Measurements from ENCODE around the gene USP50.

Gene USP50

DNA sequence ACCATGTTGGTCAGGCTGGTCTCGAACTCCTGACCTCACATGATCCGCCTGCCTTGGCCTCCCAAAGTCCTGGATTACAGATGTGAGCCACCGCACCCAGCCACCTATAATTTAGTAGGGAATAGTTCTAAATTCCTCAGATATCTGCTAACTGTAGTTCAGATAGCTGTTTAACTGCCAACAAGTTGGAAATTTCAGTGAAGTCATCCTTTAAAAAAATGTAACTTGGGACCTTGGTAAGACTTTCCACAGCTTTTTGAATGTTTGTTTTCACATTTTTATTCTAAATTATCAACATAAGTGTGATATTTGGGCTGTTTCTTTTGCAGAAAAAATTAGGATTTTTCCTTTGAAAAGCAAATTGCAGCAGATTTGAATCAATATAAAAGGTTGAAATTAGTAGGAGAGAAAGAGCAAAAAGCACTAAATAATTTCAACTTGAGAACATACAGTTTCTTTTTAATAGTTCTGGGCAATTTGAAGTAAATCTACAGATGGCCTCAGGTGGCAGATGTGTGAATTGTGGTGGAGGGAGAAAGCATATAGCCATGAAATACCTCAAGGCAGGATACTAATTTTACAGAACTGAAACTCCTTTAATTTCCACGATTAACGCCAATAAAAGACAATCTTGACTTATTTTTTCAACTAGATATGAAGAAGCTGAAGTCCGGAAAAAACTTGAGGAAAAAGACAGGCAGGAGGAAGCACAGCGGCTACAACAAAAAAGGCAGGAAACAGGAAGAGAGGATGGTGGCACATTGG lies 87.9 kb downstream of the USP50 start:
- DNase-seq = no peak
- intact Hi-C loops (cut with DNase I; ENCODE audit: low total_unique reads) = no loop called here
- H3K9me3 ChIP-seq = no peaks in the 10 kb centered on the region
- no peaks in the 10 kb centered on the region for H3K27me3 ChIP-seq
- TF ChIP-seq, protein P1, sequence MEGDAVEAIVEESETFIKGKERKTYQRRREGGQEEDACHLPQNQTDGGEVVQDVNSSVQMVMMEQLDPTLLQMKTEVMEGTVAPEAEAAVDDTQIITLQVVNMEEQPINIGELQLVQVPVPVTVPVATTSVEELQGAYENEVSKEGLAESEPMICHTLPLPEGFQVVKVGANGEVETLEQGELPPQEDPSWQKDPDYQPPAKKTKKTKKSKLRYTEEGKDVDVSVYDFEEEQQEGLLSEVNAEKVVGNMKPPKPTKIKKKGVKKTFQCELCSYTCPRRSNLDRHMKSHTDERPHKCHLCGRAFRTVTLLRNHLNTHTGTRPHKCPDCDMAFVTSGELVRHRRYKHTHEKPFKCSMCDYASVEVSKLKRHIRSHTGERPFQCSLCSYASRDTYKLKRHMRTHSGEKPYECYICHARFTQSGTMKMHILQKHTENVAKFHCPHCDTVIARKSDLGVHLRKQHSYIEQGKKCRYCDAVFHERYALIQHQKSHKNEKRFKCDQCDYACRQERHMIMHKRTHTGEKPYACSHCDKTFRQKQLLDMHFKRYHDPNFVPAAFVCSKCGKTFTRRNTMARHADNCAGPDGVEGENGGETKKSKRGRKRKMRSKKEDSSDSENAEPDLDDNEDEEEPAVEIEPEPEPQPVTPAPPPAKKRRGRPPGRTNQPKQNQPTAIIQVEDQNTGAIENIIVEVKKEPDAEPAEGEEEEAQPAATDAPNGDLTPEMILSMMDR (IDR thresholded peaks at IDR 0.05) = no peak
- H3K4me3 ChIP-seq = no peak overlapping the region
- H3K4me1 ChIP-seq = peaks cover 0 to 4% (median 0%) of the 10 kb centered on the region in 4 donors
- H3K27ac ChIP-seq = no peak overlapping the region
- peaks cover 4 to 62% (median 49%) of the 10 kb centered on the region in 3 donors for H3K36me3 ChIP-seq

DNA sequence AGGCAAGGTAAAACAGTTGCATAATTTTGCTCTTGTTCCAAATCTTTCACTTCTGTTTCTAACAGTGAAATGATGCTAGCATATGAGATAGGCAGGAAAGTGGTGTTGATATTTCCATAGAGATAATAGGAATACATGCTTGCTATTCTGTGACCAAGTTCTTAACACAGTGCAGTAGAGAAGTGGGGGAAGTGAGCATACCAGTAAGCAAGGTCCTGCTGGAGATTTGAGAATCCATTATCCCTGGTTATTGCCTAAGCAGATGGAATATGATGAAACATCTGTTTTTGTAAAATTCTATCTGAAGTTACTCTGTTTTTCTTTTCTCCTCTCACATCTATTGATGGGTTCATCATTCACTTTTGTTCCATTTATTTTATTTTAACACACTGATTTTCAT lies 93.5 kb downstream of the USP50 start:
- H3K36me3 ChIP-seq = peaks cover 12 to 57% (median 39%) of the 10 kb centered on the region in 3 donors
- H3K27me3 ChIP-seq = no peaks in the 10 kb centered on the region
- no peaks in the 10 kb centered on the region for H3K4me1 ChIP-seq
- intact Hi-C loops (cut with DNase I; ENCODE audit: low total_unique reads) = no loop called here
- no peak for DNase-seq
- H3K9me3 ChIP-seq = no peaks in the 10 kb centered on the region
- H3K4me3 ChIP-seq = no peak overlapping the region
- H3K27ac ChIP-seq = no peak overlapping the region
- TF ChIP-seq, protein P1 (IDR thresholded peaks at IDR 0.05) = no peak
